ENCODE results near the gene ARHGAP31.

The ARHGAP31 gene

GRCh38 chr3:119346076-119346496, 51.9 kb downstream of the ARHGAP31 start:
- TF ChIP-seq POLR2AphosphoS5 (IDR thresholded peaks at IDR 0.05; ENCODE audit: low read depth, low read length) (no peak), SIN3A (IDR thresholded peaks at IDR 0.05; ENCODE audit: borderline replicate concordance, insufficient read depth, low read length) (no peak), FOXP2 (optimal IDR thresholded peaks at IDR 0.05; ENCODE audit: borderline replicate concordance, extremely low read depth, extremely low read length, insufficient read depth) (no peak), TAF1 (IDR thresholded peaks at IDR 0.05; ENCODE audit: borderline replicate concordance, insufficient read depth, low read length) (no peak), REST (IDR thresholded peaks at IDR 0.05; ENCODE audit: insufficient read depth in 1 of 2, low read depth in 2 of 2, low read length in 2 of 2) (no peak)

GRCh38 chr3:119347036-119347435, 52.9 kb downstream of the ARHGAP31 start:
- TF ChIP-seq FOXP2 (optimal IDR thresholded peaks at IDR 0.05; ENCODE audit: borderline replicate concordance, extremely low read depth, extremely low read length, insufficient read depth) (no peak), REST (IDR thresholded peaks at IDR 0.05; ENCODE audit: insufficient read depth in 1 of 2, low read depth in 2 of 2, low read length in 2 of 2) (no peak), TAF1 (IDR thresholded peaks at IDR 0.05; ENCODE audit: borderline replicate concordance, insufficient read depth, low read length) (no peak), SIN3A (IDR thresholded peaks at IDR 0.05; ENCODE audit: borderline replicate concordance, insufficient read depth, low read length) (no peak), POLR2AphosphoS5 (IDR thresholded peaks at IDR 0.05; ENCODE audit: low read depth, low read length) (no peak)

- TF ChIP-seq FOXP2 (optimal IDR thresholded peaks at IDR 0.05; ENCODE audit: borderline replicate concordance, extremely low read depth, extremely low read length, insufficient read depth) = no peak
- TF ChIP-seq SIN3A (IDR thresholded peaks at IDR 0.05; ENCODE audit: borderline replicate concordance, insufficient read depth, low read length) = no peak
- no peak for TF ChIP-seq REST (IDR thresholded peaks at IDR 0.05; ENCODE audit: insufficient read depth in 1 of 2, low read depth in 2 of 2, low read length in 2 of 2)
- no peak for TF ChIP-seq POLR2AphosphoS5 (IDR thresholded peaks at IDR 0.05; ENCODE audit: low read depth, low read length)
- TF ChIP-seq TAF1 (IDR thresholded peaks at IDR 0.05; ENCODE audit: borderline replicate concordance, insufficient read depth, low read length) = no peak
Observed at GRCh38 chr3:119349354-119350041, 55.3 kb downstream of the ARHGAP31 start.

GRCh38 chr3:119350114-119350513, 55.9 kb downstream of the ARHGAP31 start:
- TF ChIP-seq TAF1 (IDR thresholded peaks at IDR 0.05; ENCODE audit: borderline replicate concordance, insufficient read depth, low read length) = 0 out of 2 replicates have a peak, but pooled peaks have one; percentile 23
- TF ChIP-seq SIN3A (IDR thresholded peaks at IDR 0.05; ENCODE audit: borderline replicate concordance, insufficient read depth, low read length) = no peak
- TF ChIP-seq POLR2AphosphoS5 (IDR thresholded peaks at IDR 0.05; ENCODE audit: low read depth, low read length) = no peak
- peak; percentile 80 for TF ChIP-seq FOXP2 (optimal IDR thresholded peaks at IDR 0.05; ENCODE audit: borderline replicate concordance, extremely low read depth, extremely low read length, insufficient read depth)
- no peak for TF ChIP-seq REST (IDR thresholded peaks at IDR 0.05; ENCODE audit: insufficient read depth in 1 of 2, low read depth in 2 of 2, low read length in 2 of 2)

Measured in PFSK-1 (cell line).